Measurements from ENCODE around the gene CUEDC2. TPM values are rescaled to one million over a fixed set of nuclear protein-coding genes. Genes with fewer than 3 reads are reported as not detected.
A peak's percentile ranks its signal among the peaks of the same experiment; 100 is the strongest.

CUEDC2 gene
- total and polyA plus RNA-seq, 10 of the 15 experiments (the other 5 are each of a cell fraction or from before 2014, with no cell fraction given): 20.4 to 121 (median 75.0) TPM

GRCh38 chr10:102461187-102462054 lies 29.0 kb upstream of the CUEDC2 start (continued):
- TF ChIP-seq BCLAF1 (IDR thresholded peaks at IDR 0.05): no peak
- peak; percentile 81 for TF ChIP-seq USF2 (IDR thresholded peaks at IDR 0.05; ENCODE audit: borderline replicate concordance, low read depth, low read length)
- TF ChIP-seq TBL1XR1 (IDR thresholded peaks at IDR 0.05; ENCODE audit: low read depth, low read length): no peak
- TF ChIP-seq HCFC1 (IDR thresholded peaks at IDR 0.05; ENCODE audit: low read length): peak; percentile 88
- TF ChIP-seq GATAD2B (conservative IDR thresholded peaks at IDR 0.05; ENCODE audit: low read depth): no peak
- TF ChIP-seq CBX3 (IDR thresholded peaks at IDR 0.05; ENCODE audit: borderline replicate concordance, low read depth): no peak
- TF ChIP-seq MLLT1 (IDR thresholded peaks at IDR 0.05): no peak
- no peak for TF ChIP-seq ZBTB4 (CRISPR knock-in tag; IDR thresholded peaks at IDR 0.05)
- no peak for TF ChIP-seq SUPT20H (IDR thresholded peaks at IDR 0.05; ENCODE audit: borderline replicate concordance, control insufficient read depth, low read depth, low read length)
- peak; percentile 58; the same call in 1 of the 2 replicates for TF ChIP-seq RB1 (IDR thresholded peaks at IDR 0.05; ENCODE audit: borderline replicate concordance)
- no peak for TF ChIP-seq LARP7 (IDR thresholded peaks at IDR 0.05)
- peak; percentile 53 for TF ChIP-seq POLR2A (IDR thresholded peaks at IDR 0.05; ENCODE audit: low read depth, low read length)
- peak; percentile 26; the same call in 1 of the 2 replicates for TF ChIP-seq CHD2 (IDR thresholded peaks at IDR 0.05; ENCODE audit: borderline replicate concordance, low read depth, low read length)
- no peak for TF ChIP-seq E4F1 (IDR thresholded peaks at IDR 0.05; ENCODE audit: borderline replicate concordance, partially characterized antibody)
- TF ChIP-seq SIX5 (IDR thresholded peaks at IDR 0.05; ENCODE audit: low read depth, low read length, severe bottlenecking): peak; percentile 81
- peak; percentile 91 for TF ChIP-seq RAD51 (IDR thresholded peaks at IDR 0.05)
- no peak for TF ChIP-seq BMI1 (IDR thresholded peaks at IDR 0.05; ENCODE audit: borderline replicate concordance)
- peak; percentile 69; the same call in 1 of the 2 replicates for TF ChIP-seq TARDBP (IDR thresholded peaks at IDR 0.05; ENCODE audit: borderline replicate concordance)
- peak; percentile 69 for TF ChIP-seq CREM (IDR thresholded peaks at IDR 0.05; ENCODE audit: low read depth)
